GM19238 (cell line): ENCODE data around the gene KLHL24.
"Not testable (repeated sequence)": the region's sequence is repeated elsewhere in the genome, so short reads cannot be mapped to it uniquely, and the experiment has no call there.

Experiments
- DNase-seq: peaks from one replicate; pipeline ENCODE4 v3.0.0; 2011; ENCODE audit warnings: low spot score; ENCODE audit not compliant: insufficient read length

Gene KLHL24

GRCh38 chr3:183635107-183635430 lies 354 bp upstream of the KLHL24 start:
- DNase-seq, result no peak

- DNase-seq, result peak; percentile 77
These were observed 1.0 kb downstream of the KLHL24 start for GRCh38 chr3:183636221-183637105.

DNA sequence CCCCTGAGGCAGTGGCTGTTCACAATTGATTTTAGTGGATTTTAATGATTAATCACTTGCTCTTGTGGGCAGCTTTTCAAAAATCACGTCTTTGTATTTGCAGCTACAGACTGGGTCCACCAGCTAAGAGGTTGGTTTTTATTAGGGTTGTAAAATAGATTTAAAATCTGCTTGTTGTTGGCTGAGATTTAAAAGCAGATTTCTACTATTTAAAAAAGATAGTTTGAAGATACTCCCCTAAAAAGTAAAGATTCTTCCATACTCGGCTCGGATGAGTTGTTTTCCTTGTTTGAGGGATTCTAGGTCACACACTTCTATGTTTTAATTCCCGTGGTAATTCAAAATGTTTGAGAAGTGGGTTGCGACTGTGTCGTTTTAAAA lies 1.7 kb downstream of the KLHL24 start:
- no peak for DNase-seq

GRCh38 chr3:183637633-183638032 lies 2.2 kb downstream of the KLHL24 start:
- not testable (repeated sequence) for DNase-seq

GRCh38 chr3:183638101-183638852 lies 2.9 kb downstream of the KLHL24 start:
- no peak for DNase-seq

DNA sequence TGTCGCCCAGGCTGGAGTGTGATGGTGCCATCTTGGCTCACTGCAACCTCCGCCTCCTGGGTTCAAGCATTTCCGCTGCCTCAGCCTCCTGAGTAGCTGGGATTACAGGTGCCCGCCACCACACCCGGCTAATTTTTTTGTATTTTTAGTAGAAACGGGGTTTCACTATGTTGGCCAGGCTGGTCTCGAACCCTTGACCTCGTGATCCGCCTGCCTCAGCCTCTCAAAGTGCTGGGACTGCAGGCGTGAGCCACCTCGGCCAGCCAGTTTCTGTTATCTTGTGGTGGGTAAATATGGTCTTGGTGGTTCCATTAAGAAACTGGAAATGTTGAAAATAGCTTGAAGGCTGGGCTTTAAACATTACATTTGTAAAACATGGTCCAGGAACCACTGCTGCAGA lies 5.2 kb downstream of the KLHL24 start:
- not testable (repeated sequence) for DNase-seq

DNA sequence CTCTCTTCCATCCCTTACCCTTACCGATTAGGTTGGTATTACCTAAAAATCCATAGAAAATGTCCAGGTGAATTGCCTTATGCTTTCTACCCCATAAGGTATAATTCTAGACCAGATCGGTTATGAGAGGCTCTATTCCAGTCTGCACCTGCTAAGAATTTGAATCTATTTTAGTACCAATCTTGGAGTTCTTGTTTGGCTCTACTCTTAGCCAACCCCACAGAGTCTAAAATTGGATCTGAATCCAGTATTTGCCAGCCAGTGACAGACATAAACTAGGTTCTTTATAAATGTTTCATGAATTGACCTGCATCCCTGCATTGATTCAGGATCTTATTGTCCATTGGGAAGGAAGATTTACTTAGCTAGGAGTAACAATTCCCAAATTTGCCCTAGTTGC lies 6.5 kb downstream of the KLHL24 start:
- no peak for DNase-seq

- no peak for DNase-seq
These were observed 8.8 kb downstream of the KLHL24 start for GRCh38 chr3:183644244-183644643.

- DNase-seq, result no peak
These were observed 9.8 kb downstream of the KLHL24 start for GRCh38 chr3:183645254-183645653.

DNA sequence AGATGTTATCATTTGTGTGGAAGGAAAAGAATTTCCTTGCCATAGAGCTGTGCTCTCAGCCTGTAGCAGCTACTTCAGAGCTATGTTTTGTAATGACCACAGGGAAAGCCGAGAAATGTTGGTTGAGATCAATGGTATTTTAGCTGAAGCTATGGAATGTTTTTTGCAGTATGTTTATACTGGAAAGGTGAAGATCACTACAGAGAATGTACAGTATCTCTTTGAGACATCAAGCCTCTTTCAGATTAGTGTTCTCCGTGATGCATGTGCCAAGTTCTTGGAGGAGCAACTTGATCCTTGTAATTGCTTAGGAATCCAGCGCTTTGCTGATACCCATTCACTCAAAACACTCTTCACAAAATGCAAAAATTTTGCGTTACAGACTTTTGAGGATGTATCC lies 15.1 kb downstream of the KLHL24 start:
- DNase-seq, result no peak

DNA sequence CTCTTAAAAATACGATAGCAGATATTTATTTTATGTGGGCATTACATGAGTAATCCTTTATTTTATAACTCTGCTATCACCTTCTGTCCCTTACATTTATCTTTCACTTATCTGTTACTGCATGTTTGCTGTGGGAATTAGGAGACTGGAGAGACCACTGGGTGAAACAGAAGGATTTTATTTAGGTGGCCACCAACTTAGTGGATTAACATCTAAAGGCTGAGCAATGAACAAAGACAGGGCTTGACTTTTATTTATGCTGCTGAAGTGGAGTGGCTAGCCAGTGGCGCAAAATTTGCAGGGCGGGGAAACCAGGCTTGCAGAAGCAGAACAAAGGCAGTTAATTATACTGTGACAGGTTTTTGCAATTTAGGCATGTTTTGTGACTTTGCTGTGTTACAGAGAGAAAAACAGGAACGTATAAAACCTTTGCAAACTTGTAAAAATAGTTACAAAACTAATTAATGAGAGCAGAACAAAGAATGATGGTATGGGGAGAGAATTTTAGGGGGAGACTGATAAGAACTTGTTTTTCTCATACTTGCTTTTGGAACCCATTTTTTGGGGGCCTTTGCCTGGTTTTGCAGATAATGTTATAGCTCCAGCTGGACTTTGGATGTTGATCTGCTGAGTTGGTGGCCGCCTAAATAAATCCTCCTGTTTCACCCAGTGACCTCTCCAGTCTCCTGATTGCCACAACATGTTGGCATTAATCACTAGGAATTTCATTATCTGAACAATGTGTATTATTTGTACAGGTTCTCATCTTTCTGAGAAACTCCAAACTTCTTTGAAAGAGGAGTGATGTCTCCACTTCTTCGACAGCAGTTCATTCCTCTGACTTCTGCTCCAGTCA lies 18.0 kb downstream of the KLHL24 start:
- DNase-seq, result no peak

DNA sequence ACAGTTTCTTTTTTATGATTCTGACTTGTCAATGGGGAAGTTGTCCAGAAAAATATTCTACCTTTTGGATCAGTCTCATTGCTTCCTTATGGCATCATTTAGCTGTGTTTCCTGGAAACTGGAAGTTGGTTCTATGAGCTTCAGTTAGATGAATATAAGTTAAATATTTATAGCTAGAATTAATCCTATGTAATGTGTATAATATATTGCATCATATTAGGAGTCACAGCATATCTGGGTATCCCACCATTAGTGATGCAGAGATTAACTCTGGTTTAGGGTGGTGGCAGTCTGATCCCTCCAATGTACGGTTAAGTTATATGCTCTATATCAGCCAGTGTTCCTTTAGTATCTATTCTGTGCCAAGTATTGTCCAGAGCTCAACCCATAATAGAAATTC lies 19.3 kb downstream of the KLHL24 start:
- no peak for DNase-seq

DNA sequence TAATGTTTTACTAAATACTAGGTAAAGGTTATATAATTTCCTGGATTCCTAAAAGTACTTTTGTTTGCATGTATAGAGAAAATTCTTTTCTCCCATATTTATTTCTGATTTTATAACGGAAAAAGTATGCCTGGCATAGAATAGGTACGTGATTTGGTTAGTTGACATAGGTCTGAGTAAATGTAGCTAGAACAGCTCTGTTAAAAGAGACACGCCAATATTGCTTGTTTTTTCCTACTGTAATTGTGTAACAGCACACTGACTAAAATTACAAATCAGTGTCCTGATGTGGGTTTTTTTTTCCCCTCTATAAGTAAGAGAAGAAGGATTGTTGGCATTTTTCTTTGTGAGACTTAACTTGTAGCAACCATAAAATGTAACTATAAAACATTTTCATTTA lies 26.7 kb downstream of the KLHL24 start:
- DNase-seq, result no peak

- DNase-seq, result no peak
These were observed 29.5 kb downstream of the KLHL24 start for GRCh38 chr3:183664913-183665381.

- DNase-seq, result no peak
These were observed 44.6 kb downstream of the KLHL24 start for GRCh38 chr3:183680061-183680460.

DNA sequence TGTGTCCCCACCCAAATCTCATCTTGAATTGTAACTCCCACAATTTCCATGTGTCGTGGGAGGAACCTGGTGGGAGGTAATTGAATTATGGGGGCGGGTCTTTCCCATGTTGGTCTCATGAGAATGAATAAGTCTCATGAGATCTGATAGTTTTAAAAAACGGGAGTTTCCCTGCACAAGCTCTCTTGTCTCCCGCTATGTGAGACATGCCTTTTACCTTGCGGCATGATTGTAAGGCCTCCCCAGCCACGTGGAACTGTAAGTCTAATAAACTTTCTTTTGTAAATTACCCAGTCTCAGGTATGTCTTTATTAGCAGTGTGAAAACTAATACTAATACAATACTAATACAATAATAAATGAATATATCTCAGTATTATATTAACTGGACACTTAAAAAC lies 52.3 kb downstream of the KLHL24 start:
- no peak for DNase-seq

GRCh38 chr3:183688874-183689273 lies 53.5 kb downstream of the KLHL24 start:
- no peak for DNase-seq

DNA sequence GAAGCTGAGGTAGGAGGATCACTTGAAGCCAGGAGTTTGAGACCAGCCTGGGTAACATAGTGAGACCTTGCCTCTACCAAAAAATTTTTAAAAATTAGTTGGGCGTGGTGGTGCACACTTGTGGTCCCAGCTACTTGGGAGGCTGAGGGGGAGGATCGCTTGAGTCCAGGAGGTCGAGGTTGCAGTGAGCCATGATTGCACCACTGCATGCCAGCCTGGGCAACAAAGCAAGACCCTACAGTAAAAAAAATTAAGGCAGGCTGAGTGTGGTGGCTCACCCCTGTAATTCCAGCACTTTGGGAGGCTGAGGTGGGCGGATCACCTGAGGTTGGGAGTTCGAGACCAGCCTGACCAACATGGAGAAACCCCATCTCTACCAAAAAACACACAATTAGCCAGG lies 54.2 kb downstream of the KLHL24 start:
- DNase-seq, result not testable (repeated sequence)

- DNase-seq, result no peak
These were observed 55.1 kb downstream of the KLHL24 start for GRCh38 chr3:183690402-183690995.

GRCh38 chr3:183692436-183692835 lies 57.0 kb downstream of the KLHL24 start:
- no peak for DNase-seq
